ACC112 (cell line): Measurements from ENCODE around the gene ACACA.
"Not testable (repeated sequence)": the region's sequence is repeated elsewhere in the genome, so short reads cannot be mapped to it uniquely, and the experiment has no call there.

ENCODE experiments used
- H2AFZ ChIP-seq: fragments of 200-600 bp; sonication (generic); one replicate; pipeline ENCODE4 v1.6.0; 2017; ENCODE audit warnings: antibody characterized with exemption, low read length; ENCODE audit not compliant: unreplicated experiment
- H3K27ac ChIP-seq: fragments of 200-600 bp; sonication (generic); 2 replicates; pipeline ENCODE4 v1.5.1; 2014; ENCODE audit warnings: low read depth, mild to moderate bottlenecking, antibody characterized with exemption, low read length, moderate library complexity
- H3K27me3 ChIP-seq: fragments of 200-600 bp; sonication (generic); 2 replicates; pipeline ENCODE4 v1.6.1; 2014; ENCODE audit warnings: mild to moderate bottlenecking, antibody characterized with exemption, low read length, moderate library complexity, mixed read lengths; ENCODE audit not compliant: insufficient read depth
- H3K36me3 ChIP-seq: fragments of 200-600 bp; sonication (generic); 2 replicates; pipeline ENCODE4 v1.6.1; 2016; ENCODE audit warnings: mild to moderate bottlenecking, antibody characterized with exemption, low read length, moderate library complexity, mixed read lengths; ENCODE audit not compliant: insufficient read depth
- H3K4me1 ChIP-seq: fragments of 200-600 bp; sonication (generic); one replicate; pipeline ENCODE4 v1.6.1; 2016; ENCODE audit warnings: low read length, mixed read lengths; ENCODE audit not compliant: insufficient read depth, unreplicated experiment, control insufficient read depth
- H3K4me3 ChIP-seq: fragments of 200-600 bp; sonication (generic); 2 replicates; pipeline ENCODE4 v1.5.1; 2014; ENCODE audit warnings: mild to moderate bottlenecking, low read depth, low read length
- H3K79me2 ChIP-seq: fragments of 200-600 bp; sonication (generic); one replicate; pipeline ENCODE4 v1.6.0; 2016; ENCODE audit warnings: low read length; ENCODE audit not compliant: control insufficient read depth, unreplicated experiment, insufficient read depth

Gene ACACA

DNA sequence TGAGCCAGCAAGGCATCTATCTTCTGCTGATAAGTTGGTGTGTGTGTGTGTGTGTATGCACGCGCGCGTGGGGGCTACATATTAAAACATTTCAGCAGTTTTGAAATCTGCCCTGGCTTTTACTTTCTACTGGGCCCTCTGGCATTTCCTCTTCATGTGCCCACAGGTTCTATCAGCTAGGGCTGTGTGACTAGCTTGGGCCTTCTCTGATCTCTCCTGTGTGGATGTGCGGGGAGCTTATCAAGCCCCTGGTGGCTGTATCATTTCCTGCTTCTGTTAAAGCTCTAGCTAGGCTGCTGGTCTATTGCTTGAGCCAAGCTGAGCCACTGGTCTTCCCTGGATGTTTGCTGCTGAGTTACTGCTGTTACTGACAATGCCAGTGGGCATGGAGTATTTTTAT, 325.3 kb downstream of the ACACA start:
- H3K36me3 ChIP-seq = no peaks in the 10 kb centered on the region; the same call in 1 of the 2 replicates
- no peak overlapping the region for H3K4me3 ChIP-seq
- H3K27me3 ChIP-seq = no peaks in the 10 kb centered on the region
- H2AFZ ChIP-seq = no peak overlapping the region
- no peaks in the 10 kb centered on the region for H3K4me1 ChIP-seq
- H3K27ac ChIP-seq = no peak overlapping the region
- H3K79me2 ChIP-seq = no peaks in the 10 kb centered on the region

GRCh38 chr17:37079735-37080134, 326.9 kb downstream of the ACACA start:
- H3K27ac ChIP-seq = no peak overlapping the region
- no peaks in the 10 kb centered on the region for H3K79me2 ChIP-seq
- no peak overlapping the region for H3K4me3 ChIP-seq
- H3K36me3 ChIP-seq = no peaks in the 10 kb centered on the region
- H3K27me3 ChIP-seq = no peaks in the 10 kb centered on the region
- no peaks in the 10 kb centered on the region for H3K4me1 ChIP-seq
- H2AFZ ChIP-seq = no peak overlapping the region

GRCh38 chr17:37079065-37079708, 327.4 kb downstream of the ACACA start:
- Histone ChIP-seq H3K36me3 (no peaks in the 10 kb centered on the region), H3K79me2 (no peaks in the 10 kb centered on the region), H3K4me1 (no peaks in the 10 kb centered on the region), H3K4me3 (no peak overlapping the region), H2AFZ (no peak overlapping the region), H3K27me3 (no peaks in the 10 kb centered on the region), H3K27ac (no peak overlapping the region)

DNA sequence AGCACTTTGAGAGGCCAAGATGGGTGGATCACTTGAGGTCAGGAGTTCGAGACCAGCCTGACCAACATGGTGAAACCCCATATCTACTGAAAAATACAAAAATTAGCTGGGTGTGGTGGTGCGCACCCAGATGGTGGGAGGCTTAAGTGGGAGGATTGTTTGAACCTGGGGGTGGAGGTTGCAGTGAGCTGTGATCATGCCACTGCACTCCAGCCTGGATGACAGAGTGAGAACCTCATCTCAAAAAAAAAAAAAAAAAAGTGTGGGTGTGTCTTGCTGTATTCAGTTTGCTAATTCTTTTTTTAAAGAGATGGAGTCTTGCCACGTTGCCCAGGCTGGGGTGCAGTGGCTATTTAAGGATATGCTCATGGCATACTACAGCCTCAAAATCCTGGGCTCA, 333.2 kb downstream of the ACACA start:
- not testable (repeated sequence) for H3K36me3 ChIP-seq, H3K27ac ChIP-seq, H3K4me1 ChIP-seq, H3K4me3 ChIP-seq, H3K79me2 ChIP-seq, H3K27me3 ChIP-seq, H2AFZ ChIP-seq

DNA sequence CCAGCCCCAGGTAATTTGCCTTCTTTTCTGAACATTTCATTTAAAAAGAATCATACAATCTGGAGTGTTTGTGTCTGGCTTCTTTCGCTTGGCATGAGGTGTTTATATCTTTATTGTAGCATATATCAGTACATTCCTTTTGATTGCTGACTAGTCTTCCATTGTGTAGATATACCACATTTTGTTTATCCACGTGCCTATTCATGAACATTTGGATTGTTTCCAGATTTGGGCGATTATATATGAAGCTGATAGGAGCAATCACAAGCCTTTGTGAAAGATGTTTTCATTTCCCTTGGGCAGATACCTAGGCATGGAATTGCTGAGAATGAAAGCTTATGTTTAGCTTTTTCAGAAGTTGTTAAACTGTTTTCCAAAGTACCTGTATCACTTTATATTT, 337.5 kb downstream of the ACACA start:
- Histone ChIP-seq H3K27ac (no peak overlapping the region), H3K79me2 (no peaks in the 10 kb centered on the region), H3K4me3 (no peak overlapping the region), H3K36me3 (no peaks in the 10 kb centered on the region), H3K27me3 (peaks cover 43% of the 10 kb centered on the region), H3K4me1 (peaks cover 9% of the 10 kb centered on the region), H2AFZ (no peak overlapping the region)

- no peak overlapping the region for H3K4me3 ChIP-seq
- no peak overlapping the region for H3K27ac ChIP-seq
Observed at GRCh38 chr17:37068266-37068665, 338.4 kb downstream of the ACACA start.

GRCh38 chr17:37067555-37068111, 339.0 kb downstream of the ACACA start:
- Histone ChIP-seq H3K79me2 (no peaks in the 10 kb centered on the region), H3K27me3 (peaks cover 43% of the 10 kb centered on the region), H3K4me3 (no peak overlapping the region), H3K4me1 (peaks cover 9% of the 10 kb centered on the region), H2AFZ (no peak overlapping the region), H3K27ac (no peak overlapping the region), H3K36me3 (no peaks in the 10 kb centered on the region)

More at GRCh38 chr17:37068266-37068665, 338.4 kb downstream of the ACACA start:
- Histone ChIP-seq H3K4me1 (peaks cover 9% of the 10 kb centered on the region), H3K79me2 (no peaks in the 10 kb centered on the region), H3K36me3 (no peaks in the 10 kb centered on the region), H3K27me3 (peaks cover 43% of the 10 kb centered on the region), H2AFZ (no peak overlapping the region)

GRCh38 chr17:37066322-37067255, 340.0 kb downstream of the ACACA start:
- no peaks in the 10 kb centered on the region for H3K79me2 ChIP-seq
- no peak overlapping the region for H2AFZ ChIP-seq
- peaks cover 43% of the 10 kb centered on the region for H3K27me3 ChIP-seq
- no peak overlapping the region for H3K27ac ChIP-seq
- H3K4me1 ChIP-seq = peaks cover 9% of the 10 kb centered on the region
- H3K4me3 ChIP-seq = no peak overlapping the region
- no peaks in the 10 kb centered on the region for H3K36me3 ChIP-seq

DNA sequence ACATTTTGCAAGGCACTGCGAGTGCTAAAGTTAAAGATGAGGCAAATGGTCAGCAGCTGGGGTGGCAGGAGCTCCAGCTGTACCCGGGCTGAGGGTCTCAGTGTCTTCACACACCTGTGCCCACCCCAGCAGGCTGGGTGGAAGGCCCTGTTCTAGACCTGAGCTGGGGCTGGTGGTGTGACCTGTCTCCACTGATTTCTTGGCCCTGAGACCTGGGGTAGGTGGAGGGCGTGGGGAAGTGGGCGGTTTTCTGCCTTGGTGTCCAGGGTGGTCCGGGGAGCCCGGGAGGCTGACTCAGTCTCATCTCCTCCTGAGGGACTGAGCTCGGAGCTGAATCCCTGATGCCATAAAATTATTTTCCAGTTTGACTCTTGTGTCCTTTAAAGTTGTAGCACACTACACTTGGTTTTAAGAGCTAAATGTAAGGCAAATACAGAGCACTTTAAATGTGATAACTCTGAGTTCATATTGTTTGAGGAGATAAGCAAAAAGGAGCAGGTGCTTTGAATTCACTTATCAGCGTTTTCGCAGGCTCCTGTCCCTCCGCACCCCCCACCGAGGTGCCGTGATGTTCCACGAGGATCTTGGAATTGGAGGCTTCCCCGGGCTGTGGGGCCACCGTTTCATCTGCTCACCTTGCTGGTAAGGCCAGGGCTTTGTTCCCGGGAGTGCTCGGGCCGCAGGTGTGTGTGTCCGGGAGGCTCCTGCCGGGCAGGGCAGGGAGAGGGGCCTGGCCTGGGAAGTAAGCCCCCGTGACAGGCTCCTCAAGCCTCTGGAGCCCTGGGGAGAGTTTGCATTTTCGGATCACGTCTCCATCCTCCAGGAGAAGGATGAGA, 340.9 kb downstream of the ACACA start:
- Histone ChIP-seq H3K27me3 (peaks cover 43% of the 10 kb centered on the region), H2AFZ (no peak overlapping the region), H3K4me1 (peaks cover 9% of the 10 kb centered on the region), H3K79me2 (no peaks in the 10 kb centered on the region), H3K27ac (no peak overlapping the region), H3K4me3 (no peak overlapping the region), H3K36me3 (no peaks in the 10 kb centered on the region)

DNA sequence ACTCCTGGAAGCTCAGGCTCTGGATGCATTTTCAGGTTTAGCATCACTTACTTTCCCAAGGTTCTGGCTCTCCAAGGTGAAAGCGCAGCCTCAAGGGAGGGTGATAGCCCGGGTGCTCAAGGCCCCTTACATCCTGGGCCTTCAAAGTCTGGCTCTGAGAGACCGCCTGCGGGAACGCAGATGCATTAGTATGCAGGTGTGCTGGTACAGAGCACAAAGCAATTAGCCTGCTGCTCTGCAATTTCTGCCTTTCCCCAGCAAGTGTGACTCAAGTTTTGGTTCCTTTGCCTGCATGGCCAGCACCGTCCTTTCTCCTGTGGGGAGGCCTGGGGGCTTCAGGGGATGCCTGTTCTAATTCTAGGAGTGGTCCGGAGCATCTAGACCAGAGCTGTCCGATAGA, 341.7 kb downstream of the ACACA start:
- H3K36me3 ChIP-seq = no peaks in the 10 kb centered on the region
- H3K27me3 ChIP-seq = peaks cover 43% of the 10 kb centered on the region
- H3K4me1 ChIP-seq = peaks cover 9% of the 10 kb centered on the region
- H2AFZ ChIP-seq = no peak overlapping the region
- H3K27ac ChIP-seq = no peak overlapping the region
- no peak overlapping the region for H3K4me3 ChIP-seq
- H3K79me2 ChIP-seq = no peaks in the 10 kb centered on the region
